Smooth muscle cell (in vitro differentiated cells): ENCODE measurements around the gene FRRS1L. TPM values are rescaled to one million over a fixed set of nuclear protein-coding genes. Genes with fewer than 3 reads are reported as not detected.

Experiments used
- DNase-seq: peaks from one replicate; lab custom pipeline; 2025; ENCODE audit not compliant: unreplicated experiment; lab: John Stamatoyannopoulos, UW
- H2AFZ ChIP-seq: fragments of 200-600 bp; sonication (generic); 2 replicates; pipeline ENCODE4 v1.6.0; 2016; ENCODE audit warnings: antibody characterized with exemption, low read depth, mild to moderate bottlenecking
- H3F3A ChIP-seq: fragments of 200-600 bp; sonication (generic); 2 replicates; pipeline ENCODE4 v1.6.0; 2017; ENCODE audit warnings: antibody characterized with exemption, low read depth
- H3K27ac ChIP-seq: fragments of 200-600 bp; sonication (generic); 2 replicates; pipeline ENCODE4 v1.5.1; 2016; ENCODE audit warnings: low read depth, mild to moderate bottlenecking
- H3K27me3 ChIP-seq: fragments of 200-600 bp; sonication (generic); 2 replicates; pipeline ENCODE4 v1.6.1; 2016; ENCODE audit warnings: low read depth, mild to moderate bottlenecking
- H3K36me3 ChIP-seq: fragments of 200-600 bp; sonication (generic); 2 replicates; pipeline ENCODE4 v1.5.1; 2016; ENCODE audit warnings: low read depth
- H3K4me1 ChIP-seq: fragments of 200-600 bp; sonication (generic); 2 replicates; pipeline ENCODE4 v1.5.1; 2016; ENCODE audit warnings: low read depth
- H3K4me2 ChIP-seq: fragments of 200-600 bp; sonication (generic); 2 replicates; pipeline ENCODE4 v1.6.0; 2016; ENCODE audit warnings: mild to moderate bottlenecking
- H3K4me3 ChIP-seq: fragments of 200-600 bp; sonication (generic); 2 replicates; pipeline ENCODE4 v1.5.1; 2016; ENCODE audit warnings: mild to moderate bottlenecking
- H3K79me2 ChIP-seq: fragments of 200-600 bp; sonication (generic); 2 replicates; pipeline ENCODE4 v1.6.0; 2016; ENCODE audit warnings: low read depth, mild to moderate bottlenecking
- H3K9ac ChIP-seq: fragments of 200-600 bp; sonication (generic); 2 replicates; pipeline ENCODE4 v1.6.0; 2016; ENCODE audit warnings: low read depth
- H3K9me3 ChIP-seq: fragments of 200-600 bp; sonication (generic); replicated peaks from 2 replicates; pipeline ENCODE4 v1.5.1; 2016; ENCODE audit warnings: low read depth
- H4K20me1 ChIP-seq: fragments of 200-600 bp; sonication (generic); 2 replicates; pipeline ENCODE4 v1.6.0; 2016; ENCODE audit warnings: low read depth
- WGBS: methylation state at CpG from one replicate; pipeline ENCODE4 v1.1.7; 2016; ENCODE audit warnings: low lambda C conversion rate; 5-methylcytosine and 5-hydroxymethylcytosine counted together
- polyA plus RNA-seq: library from polyadenylated mRNA; unstranded; fragments of >200 nt; fragmentation: Nextera tagmentation; extraction: Ambion mirVana; gene quantifications from 2 replicates; pipeline ENCODE4 v1.2.1, GENCODE V29; 2016
- total RNA-seq: library from RNA; depleted of rRNA; stranded (reverse); fragments of >200 nt; gene quantifications from 2 replicates; pipeline ENCODE4 v1.2.3, GENCODE V29; 2014
- TF ChIP-seq, protein P1 (sequence below): fragments of 200-600 bp; sonication (generic); IDR thresholded peaks from 2 replicates; pipeline ENCODE4 v1.5.1; 2017; ENCODE audit warnings: borderline replicate concordance, mild to moderate bottlenecking, antibody characterized with exemption; ENCODE audit not compliant: insufficient read depth, poor library complexity, severe bottlenecking

Gene FRRS1L
- total and polyA plus RNA-seq, 2 experiments from 2014 or later = 0.36 TPM; not detected in 1

DNA sequence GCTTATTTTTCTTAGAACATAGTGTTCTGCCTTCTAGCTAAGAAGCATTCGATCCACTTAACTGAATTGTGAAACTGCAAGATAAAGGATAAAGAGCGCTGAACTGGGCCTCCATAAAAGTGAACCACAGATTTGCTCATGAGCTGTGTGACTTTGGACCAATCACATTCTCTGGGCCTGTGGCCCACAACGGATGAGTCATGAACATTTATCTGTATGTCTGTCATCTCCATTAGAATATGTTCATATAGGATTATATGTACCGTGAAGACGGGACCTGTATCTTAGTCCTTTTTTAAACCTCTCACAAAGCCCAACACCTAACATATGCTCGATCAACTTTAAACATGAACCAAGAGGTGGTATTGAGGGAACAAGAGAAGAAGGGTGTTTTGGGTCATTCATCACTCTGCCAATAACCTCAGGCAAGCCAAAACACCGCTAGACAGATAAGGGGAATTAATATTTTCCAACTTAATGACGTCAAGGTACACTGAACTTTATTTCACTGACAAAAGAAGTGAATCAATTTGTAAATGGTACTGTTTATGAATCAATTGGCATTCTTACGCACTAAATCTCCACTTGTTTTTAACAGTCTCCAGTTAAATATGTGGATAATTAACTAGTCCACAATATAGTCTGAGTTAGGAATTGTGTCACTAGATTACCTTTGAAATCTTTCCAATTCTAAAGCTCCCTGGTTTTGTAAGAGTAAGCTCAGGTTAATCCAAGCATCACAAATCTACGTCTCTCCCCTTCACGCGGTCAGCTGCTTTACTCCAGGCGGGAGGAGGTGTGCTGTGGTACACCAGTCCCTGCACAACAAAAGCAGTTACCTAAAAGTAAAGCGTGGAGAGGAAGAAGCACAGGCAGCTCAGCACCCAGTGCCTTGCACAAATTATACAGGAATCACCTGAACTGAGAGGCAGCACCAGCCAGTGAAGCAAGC, 48.9 kb downstream of the FRRS1L start:
- Histone ChIP-seq H3K27ac (peak overlapping the region; percentile 63), H3K27me3 (no peaks in the 10 kb centered on the region), H3K4me2 (peak overlapping the region; percentile 97), H3K4me1 (peaks cover 24% of the 10 kb centered on the region), H4K20me1 (peaks cover 62% of the 10 kb centered on the region), H3K4me3 (peak overlapping the region; percentile 72), H3K36me3 (no peaks in the 10 kb centered on the region), H3K9ac (peak overlapping the region; percentile 30), H3F3A (peaks cover 3% of the 10 kb centered on the region), H2AFZ (no peak overlapping the region), H3K9me3 (no peaks in the 10 kb centered on the region), H3K79me2 (peaks cover 58% of the 10 kb centered on the region)
- 13% methylated on average over 14 of the region's 14 CpGs for WGBS
- TF ChIP-seq, protein P1, sequence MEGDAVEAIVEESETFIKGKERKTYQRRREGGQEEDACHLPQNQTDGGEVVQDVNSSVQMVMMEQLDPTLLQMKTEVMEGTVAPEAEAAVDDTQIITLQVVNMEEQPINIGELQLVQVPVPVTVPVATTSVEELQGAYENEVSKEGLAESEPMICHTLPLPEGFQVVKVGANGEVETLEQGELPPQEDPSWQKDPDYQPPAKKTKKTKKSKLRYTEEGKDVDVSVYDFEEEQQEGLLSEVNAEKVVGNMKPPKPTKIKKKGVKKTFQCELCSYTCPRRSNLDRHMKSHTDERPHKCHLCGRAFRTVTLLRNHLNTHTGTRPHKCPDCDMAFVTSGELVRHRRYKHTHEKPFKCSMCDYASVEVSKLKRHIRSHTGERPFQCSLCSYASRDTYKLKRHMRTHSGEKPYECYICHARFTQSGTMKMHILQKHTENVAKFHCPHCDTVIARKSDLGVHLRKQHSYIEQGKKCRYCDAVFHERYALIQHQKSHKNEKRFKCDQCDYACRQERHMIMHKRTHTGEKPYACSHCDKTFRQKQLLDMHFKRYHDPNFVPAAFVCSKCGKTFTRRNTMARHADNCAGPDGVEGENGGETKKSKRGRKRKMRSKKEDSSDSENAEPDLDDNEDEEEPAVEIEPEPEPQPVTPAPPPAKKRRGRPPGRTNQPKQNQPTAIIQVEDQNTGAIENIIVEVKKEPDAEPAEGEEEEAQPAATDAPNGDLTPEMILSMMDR = no peak
- DNase-seq = no peak

DNA sequence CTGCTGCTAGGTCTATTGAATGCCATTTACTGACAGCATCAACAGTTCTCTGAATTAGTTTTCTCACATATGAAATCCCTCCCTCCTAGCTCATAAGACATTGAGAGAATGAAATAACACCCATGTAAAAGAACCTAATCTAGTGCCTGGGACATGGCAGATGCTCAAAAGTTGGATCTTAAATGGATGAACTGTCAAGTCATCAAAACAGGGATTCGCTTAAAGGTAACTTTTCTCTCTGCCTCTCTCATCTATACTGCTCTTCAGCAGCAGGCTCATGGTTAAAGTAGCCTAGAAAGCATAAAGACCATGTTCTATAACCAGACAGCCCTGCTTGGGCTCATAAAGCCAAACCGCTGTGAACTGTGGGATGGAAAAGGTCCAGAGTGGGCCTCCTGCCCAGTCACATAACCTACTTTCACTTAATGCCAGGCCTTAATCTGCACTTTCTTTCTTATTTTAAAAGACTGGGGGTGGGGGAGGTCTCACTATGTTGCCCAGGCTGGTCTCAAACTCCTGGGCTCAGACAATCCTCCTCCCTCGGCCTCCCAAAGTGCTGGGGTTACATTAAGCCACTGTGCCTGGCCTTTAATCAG, 51.0 kb downstream of the FRRS1L start:
- Histone ChIP-seq H3K27me3 (no peaks in the 10 kb centered on the region), H3K79me2 (peaks cover 79% of the 10 kb centered on the region), H4K20me1 (peaks cover 82% of the 10 kb centered on the region), H3F3A (peaks cover 6% of the 10 kb centered on the region), H3K9ac (no peak overlapping the region), H3K36me3 (no peaks in the 10 kb centered on the region), H3K4me3 (no peak overlapping the region), H3K9me3 (no peaks in the 10 kb centered on the region), H2AFZ (no peak overlapping the region), H3K4me1 (peaks cover 27% of the 10 kb centered on the region), H3K27ac (no peak overlapping the region), H3K4me2 (no peak overlapping the region)
- TF ChIP-seq, protein P1 = no peak
- no peak for DNase-seq
- WGBS = 90% methylated on average over 3 of the region's 3 CpGs

DNA sequence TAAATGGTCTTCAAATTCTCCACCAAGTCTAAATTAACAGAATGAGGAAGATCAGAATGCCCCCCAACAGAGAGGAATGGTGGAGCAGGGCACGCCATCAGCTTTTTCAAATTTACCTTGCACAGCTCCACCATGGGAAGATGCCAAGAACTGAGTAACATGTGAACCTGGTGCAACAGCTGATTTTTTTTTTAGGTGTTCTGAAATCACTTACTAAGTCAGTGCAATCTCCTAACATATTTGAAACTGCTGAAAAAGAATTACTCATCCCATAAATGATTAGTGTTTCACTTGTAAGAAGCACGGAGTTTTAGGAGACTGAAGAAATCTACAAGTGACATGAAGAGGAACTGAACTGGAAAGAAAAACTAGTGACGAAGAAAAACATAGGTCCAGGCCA, 52.4 kb downstream of the FRRS1L start:
- TF ChIP-seq, protein P1 = no peak
- no peak overlapping the region for H3K9ac ChIP-seq
- no peaks in the 10 kb centered on the region for H3K27me3 ChIP-seq
- no peaks in the 10 kb centered on the region for H3K9me3 ChIP-seq
- no peaks in the 10 kb centered on the region for H3K36me3 ChIP-seq
- peaks cover 29% of the 10 kb centered on the region for H3K4me1 ChIP-seq
- H3K4me2 ChIP-seq = no peak overlapping the region
- H3F3A ChIP-seq = peaks cover 8% of the 10 kb centered on the region
- H3K27ac ChIP-seq = no peak overlapping the region
- no peak overlapping the region for H3K4me3 ChIP-seq
- no peak overlapping the region for H2AFZ ChIP-seq
- H4K20me1 ChIP-seq = peaks cover 93% of the 10 kb centered on the region
- DNase-seq = no peak
- peaks cover 86% of the 10 kb centered on the region for H3K79me2 ChIP-seq
- WGBS = 68% methylated on average over 3 of the region's 3 CpGs
